Kidney epithelial cell (primary cell): Measurements from ENCODE around the gene OR1F1. TPM values are rescaled to one million over a fixed set of nuclear protein-coding genes. Genes with fewer than 3 reads are reported as not detected.
"Not testable (repeated sequence)": the region's sequence is repeated elsewhere in the genome, so short reads cannot be mapped to it uniquely, and the experiment has no call there.

Experiments
- DNase-seq: peaks from one replicate; pipeline ENCODE4 v3.0.0-alpha.2; 2010; ENCODE audit warnings: low read depth
- H3K27me3 ChIP-seq: 2 replicates; pipeline ENCODE4 v1.6.0; 2011; ENCODE audit warnings: low read length; ENCODE audit not compliant: control insufficient read depth, insufficient read depth
- H3K36me3 ChIP-seq: 2 replicates; pipeline ENCODE4 v1.5.1; 2011; ENCODE audit warnings: low read length; ENCODE audit not compliant: control insufficient read depth, insufficient read depth
- H3K4me3 ChIP-seq: 2 replicates; pipeline ENCODE4 v1.5.1; 2011; ENCODE audit warnings: low read depth, mild to moderate bottlenecking, control low read depth, low read length
- CTCF ChIP-seq: IDR thresholded peaks from 2 replicates; pipeline ENCODE4 v1.5.1; 2011; ENCODE audit warnings: mild to moderate bottlenecking, moderate library complexity, low read length, control low read depth, inconsistent platforms; ENCODE audit not compliant: insufficient read depth, poor library complexity, severe bottlenecking
- total RNA-seq: library from RNA; depleted of rRNA; stranded (reverse); fragments of >200 nt; gene quantifications from 2 replicates; pipeline ENCODE4 v1.2.3, GENCODE V29; 2015

The OR1F1 gene
- not detected in 2 replicates for total RNA-seq

- no peak for DNase-seq
- Histone ChIP-seq H3K36me3 (no peaks in the 10 kb centered on the region), H3K27me3 (peaks cover 36% of the 10 kb centered on the region), H3K4me3 (peak within 1 kb of the TSS; percentile 52)
- no peak for TF ChIP-seq CTCF
Measured at GRCh38 chr16:3187798-3188674, at the start of gene OR1F1. Gene OR1F1, plus strand, starts transcription at chr16:3188204.

GRCh38 chr16:3138342-3138741 lies 49.7 kb upstream of the OR1F1 start:
- H3K36me3 ChIP-seq: peaks cover 2% of the 10 kb centered on the region
- no peaks in the 10 kb centered on the region for H3K27me3 ChIP-seq
- H3K4me3 ChIP-seq: no peak overlapping the region
- DNase-seq: no peak
- TF ChIP-seq CTCF: no peak

GRCh38 chr16:3138823-3139426 lies 49.1 kb upstream of the OR1F1 start:
- H3K36me3 ChIP-seq: peaks cover 2% of the 10 kb centered on the region
- TF ChIP-seq CTCF: no peak
- no peak for DNase-seq
- no peaks in the 10 kb centered on the region for H3K27me3 ChIP-seq
- H3K4me3 ChIP-seq: no peak overlapping the region

- not testable (repeated sequence) for H3K36me3 ChIP-seq, DNase-seq, H3K4me3 ChIP-seq, H3K27me3 ChIP-seq
Measured at GRCh38 chr16:3139561-3139960, 48.4 kb upstream of the OR1F1 start.

GRCh38 chr16:3140603-3141427 lies 47.2 kb upstream of the OR1F1 start:
- no peaks in the 10 kb centered on the region for H3K27me3 ChIP-seq
- no peak for DNase-seq
- no peak overlapping the region for H3K4me3 ChIP-seq
- peaks cover 2% of the 10 kb centered on the region for H3K36me3 ChIP-seq
- TF ChIP-seq CTCF: no peak

- TF ChIP-seq CTCF: no peak
- H3K27me3 ChIP-seq: no peaks in the 10 kb centered on the region
- no peak overlapping the region for H3K4me3 ChIP-seq
- H3K36me3 ChIP-seq: peaks cover 2% of the 10 kb centered on the region
- DNase-seq: no peak
Measured at GRCh38 chr16:3141781-3142311, 46.2 kb upstream of the OR1F1 start.
